Middle frontal gyrus (tissue), 1 donor: ENCODE results near the gene DPP6.
"Not testable (repeated sequence)": the region's sequence is repeated elsewhere in the genome, so short reads cannot be mapped to it uniquely, and the experiment has no call there.

Source experiments
- DNase-seq: peaks from one replicate; pipeline ENCODE4 v3.0.0-alpha.2; 2015; ENCODE audit warnings: low spot score; ENCODE audit errors: extremely low spot score

DPP6 gene

DNA sequence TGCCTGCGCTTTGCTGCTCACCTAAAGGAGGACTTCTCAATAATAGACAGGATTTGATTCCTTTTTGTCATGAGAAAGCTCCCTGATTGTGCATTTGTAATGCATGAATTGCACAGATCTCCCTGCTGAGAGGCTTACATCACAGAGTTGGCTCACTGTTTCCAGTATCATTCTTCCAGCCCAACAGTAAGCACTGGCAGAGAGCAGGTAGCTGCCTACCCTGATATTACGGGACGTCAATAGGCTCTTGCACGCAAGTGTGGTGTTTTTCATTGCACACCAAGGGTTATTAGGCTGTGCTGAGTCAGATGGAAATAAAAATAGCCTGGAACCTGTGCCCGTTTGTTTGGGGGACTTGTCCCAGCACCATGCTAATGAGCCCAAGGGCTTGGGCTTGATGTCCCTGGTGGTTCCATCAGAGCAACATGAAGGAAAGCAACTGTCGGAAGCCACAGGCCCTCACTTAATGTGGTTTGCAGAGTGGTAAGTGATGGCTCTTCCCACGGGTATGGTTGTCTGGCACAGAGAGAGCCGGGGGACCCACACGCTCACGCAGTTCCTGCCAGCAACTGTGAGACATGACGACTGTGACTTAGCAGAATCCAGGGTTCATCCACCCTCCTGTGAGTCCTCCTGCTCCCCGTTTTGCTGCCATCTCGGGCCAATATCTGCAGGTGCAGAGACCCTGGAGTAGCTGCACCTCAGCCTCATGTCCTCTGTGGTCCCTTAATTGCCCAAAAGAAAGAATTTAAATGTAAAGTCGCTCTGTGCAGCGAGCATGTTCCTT lies 20.4 kb downstream of the DPP6 start:
- DNase-seq: not testable (repeated sequence)

- DNase-seq: not testable (repeated sequence)
Measured at GRCh38 chr7:154078523-154078922, 26.3 kb downstream of the DPP6 start.

- DNase-seq: not testable (repeated sequence)
Measured at GRCh38 chr7:154080249-154080648, 28.1 kb downstream of the DPP6 start.

DNA sequence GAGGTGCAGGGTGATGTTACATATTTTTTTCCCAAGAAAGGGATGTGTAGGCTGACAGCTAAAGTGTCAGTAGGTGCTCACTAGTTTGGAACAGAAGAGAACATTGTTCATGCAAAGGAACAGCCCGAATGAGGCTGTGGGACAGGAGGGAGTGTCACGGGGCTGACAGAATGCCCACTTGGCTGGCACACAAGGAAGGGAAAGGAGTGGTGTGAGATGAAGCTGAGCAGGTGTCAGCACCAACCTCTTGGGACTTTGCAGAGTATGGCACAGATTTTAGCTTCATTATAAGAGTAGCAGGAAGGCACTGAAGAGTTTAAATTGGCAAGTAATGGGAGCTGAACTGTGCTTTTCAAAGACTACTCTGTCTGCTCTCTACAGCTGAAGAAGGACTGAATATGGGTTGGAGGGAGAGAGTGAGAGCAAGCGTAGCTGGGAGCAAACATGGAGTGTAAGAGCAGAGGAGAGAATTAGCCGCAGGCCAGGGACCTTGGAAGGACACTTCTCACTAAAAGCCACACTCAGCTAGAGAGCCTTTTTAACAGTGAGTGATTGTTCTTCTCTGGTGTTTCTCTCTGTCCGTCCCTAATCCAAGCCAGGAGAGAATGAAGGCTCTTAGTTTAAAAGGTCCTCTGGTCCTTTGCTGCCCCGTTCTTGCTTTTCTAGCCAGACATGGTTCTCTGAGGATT lies 35.0 kb downstream of the DPP6 start:
- DNase-seq: not testable (repeated sequence)

- not testable (repeated sequence) for DNase-seq
Measured at GRCh38 chr7:154092093-154092492, 39.9 kb downstream of the DPP6 start.

DNA sequence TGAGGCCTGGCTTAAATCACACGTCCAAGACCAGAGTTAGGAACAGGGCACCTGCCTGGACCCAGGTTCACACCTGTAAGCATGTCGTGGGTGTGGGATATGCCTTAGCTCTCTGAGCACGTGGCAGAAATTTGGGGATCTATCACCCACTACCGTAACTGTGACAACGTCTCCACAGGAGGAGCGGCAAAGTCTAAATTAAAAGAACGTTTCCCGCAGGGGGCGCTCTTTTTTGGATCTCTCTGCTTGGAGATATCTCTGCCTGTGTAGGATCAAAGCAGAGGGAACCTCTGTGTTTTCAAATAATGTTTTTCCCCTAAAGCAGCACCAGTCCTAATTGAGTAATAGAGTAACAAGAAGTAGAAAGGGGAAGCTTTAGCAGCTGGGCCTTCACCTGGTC lies 43.0 kb downstream of the DPP6 start:
- DNase-seq: not testable (repeated sequence)

DNA sequence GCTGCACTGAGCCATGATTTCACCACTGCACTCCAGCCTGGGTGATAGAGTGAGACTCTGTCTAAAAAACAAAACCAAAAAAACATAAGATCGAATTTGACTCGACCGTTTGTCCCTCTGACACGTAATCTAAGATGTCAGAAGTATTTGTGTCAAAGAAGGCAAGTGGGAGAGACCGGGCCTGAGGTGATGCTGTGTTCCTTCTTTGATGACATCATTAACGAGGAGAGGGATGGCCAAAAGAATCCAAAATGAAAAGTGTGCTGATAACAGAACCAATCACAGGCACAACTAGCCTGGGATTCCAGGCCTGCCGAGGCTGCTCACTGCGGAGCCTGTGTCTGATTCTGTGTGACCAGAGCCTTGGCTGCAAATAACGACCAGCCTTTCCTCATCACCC lies 52.9 kb downstream of the DPP6 start:
- not testable (repeated sequence) for DNase-seq

- not testable (repeated sequence) for DNase-seq
Measured at GRCh38 chr7:154109615-154110014, 57.4 kb downstream of the DPP6 start.

GRCh38 chr7:154113732-154114351 lies 61.6 kb downstream of the DPP6 start:
- not testable (repeated sequence) for DNase-seq

- DNase-seq: not testable (repeated sequence)
Measured at GRCh38 chr7:154117411-154118390, 65.5 kb downstream of the DPP6 start.

DNA sequence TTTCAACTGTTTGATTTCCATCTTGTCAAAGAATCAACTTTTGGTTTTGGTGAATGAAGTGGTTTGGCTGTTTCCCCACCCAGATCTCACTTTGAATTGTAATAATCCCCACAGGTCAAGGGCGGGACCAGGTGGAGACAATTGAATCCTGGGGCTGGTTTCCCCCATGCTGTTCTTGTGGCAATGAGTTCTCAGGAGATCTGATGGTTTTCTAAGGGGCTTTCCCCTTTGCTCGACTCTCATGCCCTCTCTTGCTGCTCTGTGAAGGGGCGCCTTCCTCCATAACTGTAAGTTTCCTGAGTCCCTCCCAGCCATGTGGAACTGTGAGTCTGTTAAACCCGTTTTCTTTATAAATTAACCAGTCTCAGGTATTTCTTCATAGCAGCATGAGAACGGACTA lies 68.6 kb downstream of the DPP6 start:
- not testable (repeated sequence) for DNase-seq

- not testable (repeated sequence) for DNase-seq
Measured at GRCh38 chr7:154122720-154123119, 70.5 kb downstream of the DPP6 start.

- not testable (repeated sequence) for DNase-seq
Measured at GRCh38 chr7:154123397-154123796, 71.2 kb downstream of the DPP6 start.

GRCh38 chr7:154129142-154129541 lies 76.9 kb downstream of the DPP6 start:
- DNase-seq: not testable (repeated sequence)

- DNase-seq: not testable (repeated sequence)
Measured at GRCh38 chr7:154132617-154133016, 80.4 kb downstream of the DPP6 start.

GRCh38 chr7:154133703-154134277 lies 81.6 kb downstream of the DPP6 start:
- not testable (repeated sequence) for DNase-seq

DNA sequence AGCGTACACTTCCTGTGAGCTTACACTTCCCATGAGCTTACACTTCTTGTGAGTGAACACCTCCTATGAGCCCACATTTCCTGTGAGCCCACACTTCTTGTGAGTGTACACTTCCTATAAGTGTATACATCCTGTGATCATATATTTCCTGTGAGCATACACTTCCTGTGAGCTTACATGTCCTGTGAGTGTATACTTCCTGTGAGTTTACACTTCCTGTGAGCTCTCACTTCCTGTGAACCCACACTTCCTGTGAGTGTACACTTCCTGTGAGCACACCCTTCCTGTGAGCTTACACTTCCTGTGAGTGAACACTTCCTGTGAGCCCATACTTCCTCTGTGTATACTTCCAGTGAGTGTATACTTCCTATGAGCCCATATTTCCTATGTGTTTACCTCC lies 82.5 kb downstream of the DPP6 start:
- not testable (repeated sequence) for DNase-seq

GRCh38 chr7:154135646-154136045 lies 83.4 kb downstream of the DPP6 start:
- DNase-seq: not testable (repeated sequence)

DNA sequence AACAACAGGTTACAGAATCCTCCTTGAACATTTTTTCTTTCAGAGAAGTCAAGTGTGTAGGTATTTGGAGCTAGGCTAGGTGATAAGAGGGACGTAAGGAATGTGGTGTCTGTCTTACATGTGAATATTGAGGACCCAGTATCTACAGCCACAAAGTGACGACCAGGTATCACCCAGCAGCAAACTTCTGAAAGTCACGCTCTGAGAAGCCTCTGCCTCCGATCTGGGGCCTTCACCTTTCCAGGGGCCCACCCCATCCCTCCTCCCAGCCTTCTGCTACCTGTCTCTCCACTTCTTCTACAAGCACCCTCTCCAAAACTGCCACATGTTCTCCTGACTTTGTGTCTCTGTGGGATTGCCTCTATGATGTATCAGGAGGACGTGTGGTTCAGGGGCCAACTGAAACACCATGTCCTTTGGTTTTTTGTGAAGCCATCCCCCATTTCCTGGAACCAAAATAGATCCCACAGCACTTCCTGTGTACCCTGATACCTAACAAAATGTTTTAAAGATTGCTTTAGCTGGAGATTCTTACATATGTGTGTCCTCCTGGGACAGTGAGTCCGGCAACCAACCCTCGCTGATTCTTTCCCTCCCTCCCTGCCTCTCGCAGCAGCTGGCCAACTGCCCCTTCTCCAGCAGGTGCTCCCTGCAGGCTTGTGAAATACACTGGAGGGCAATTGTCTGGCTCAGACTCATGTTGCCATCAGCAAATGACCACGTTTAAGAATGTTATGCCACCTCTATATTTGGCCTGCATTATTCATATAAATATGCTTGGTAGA lies 93.9 kb downstream of the DPP6 start:
- DNase-seq: not testable (repeated sequence)

DNA sequence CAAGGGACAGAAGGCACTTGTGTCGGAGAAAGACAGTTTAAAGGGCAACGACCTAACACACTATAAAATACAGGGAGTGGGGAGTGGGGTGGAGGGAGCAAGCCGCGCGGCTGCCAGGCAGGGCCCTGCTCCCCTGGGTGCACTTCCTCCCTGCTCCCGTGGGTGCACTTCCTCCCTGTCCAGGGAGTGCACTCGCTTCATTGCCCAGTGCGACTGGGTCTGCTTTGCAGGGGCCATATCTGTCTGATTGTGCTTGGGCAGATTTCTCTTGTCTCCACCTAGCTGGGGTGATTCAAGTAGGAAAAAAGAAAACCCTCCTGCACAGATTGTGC lies 94.5 kb downstream of the DPP6 start:
- not testable (repeated sequence) for DNase-seq
